ENCODE data around the gene NUDT14. TPM values are rescaled to one million over a fixed set of nuclear protein-coding genes. Genes with fewer than 3 reads are reported as not detected.

The NUDT14 gene
- total and polyA plus RNA-seq, 2 of the 4 experiments (the other 2 are of a cell fraction), result 5.6 to 9.3 TPM

DNA sequence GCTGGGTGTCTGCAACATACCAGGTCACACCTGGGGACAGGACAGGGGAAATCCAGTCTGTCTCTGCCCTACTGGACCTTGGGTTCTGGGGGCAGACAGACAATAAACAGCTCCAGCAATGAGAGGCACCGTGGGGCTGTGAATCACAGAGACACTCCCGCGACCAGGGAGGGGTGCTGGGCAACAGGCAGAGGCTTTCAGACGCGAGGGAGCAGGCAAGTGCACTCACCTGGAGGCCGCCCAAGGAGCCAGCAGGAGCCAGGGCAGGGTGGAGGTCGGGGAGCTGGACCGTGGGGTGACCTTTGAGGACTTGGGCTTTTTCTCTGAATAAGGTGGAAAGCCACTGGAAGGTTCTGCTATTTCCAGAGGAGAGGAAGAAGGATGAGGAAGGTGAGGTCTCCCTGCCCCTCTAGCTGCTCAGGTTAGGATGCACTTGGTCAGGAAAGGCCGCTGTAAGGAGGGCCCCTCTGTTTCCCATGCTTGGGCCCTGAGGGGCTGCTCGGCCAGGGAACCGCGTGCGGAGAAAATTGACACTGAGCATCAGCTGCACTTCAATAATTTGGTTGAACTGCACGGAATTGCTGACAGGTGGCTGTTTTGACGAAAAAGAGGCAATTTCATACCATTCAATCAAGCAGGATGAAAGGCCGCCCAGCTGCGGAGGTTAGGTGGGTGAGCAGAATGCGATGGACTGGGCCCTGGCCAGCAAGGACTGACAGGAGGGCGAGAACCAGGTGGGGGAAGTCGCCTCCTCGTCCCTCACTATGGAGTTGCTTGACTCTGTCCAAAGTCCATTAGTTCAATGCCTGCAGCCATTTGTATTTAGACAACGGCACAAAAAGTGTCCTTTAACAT, 54.8 kb downstream of the NUDT14 start:
- Histone ChIP-seq H3K14ac (replicated peaks; ENCODE audit: low read depth, low read length) (no peak overlapping the region), H3K79me1 (ENCODE audit: low read depth in 1 of 2, low read length in 2 of 2) (no peaks in the 10 kb centered on the region), H2BK120ac (ENCODE audit: low read depth, low read length) (no peak overlapping the region), H3K9me1 (ENCODE audit: insufficient read depth, low read length) (no peaks in the 10 kb centered on the region), H3K4me3 (ENCODE audit: insufficient read depth, low read depth, low read length) (no peak overlapping the region), H2AK9ac (replicated peaks; ENCODE audit: low read depth, low read length, poor library complexity) (no peak overlapping the region), H3K4ac (ENCODE audit: low read depth, low read length) (no peak overlapping the region), H3K4me1 (ENCODE audit: control insufficient read depth, insufficient read depth, low read length) (no peaks in the 10 kb centered on the region), H4K8ac (ENCODE audit: low read depth in 2 of 2, low read length in 2 of 2) (no peak overlapping the region), H4K91ac (ENCODE audit: insufficient read depth, low read depth, low read length) (no peak overlapping the region), H3K9me3 (ENCODE audit: control insufficient read depth, insufficient read depth, low read length) (peaks cover 13% of the 10 kb centered on the region), H2BK20ac (ENCODE audit: low read depth, low read length) (no peak overlapping the region), H3K27ac (ENCODE audit: insufficient read depth, low read length) (no peak overlapping the region), H3K23ac (ENCODE audit: low read depth, low read length) (no peak overlapping the region), H4K5ac (ENCODE audit: low read depth, low read length) (no peak overlapping the region), H2AFZ (replicated peaks; ENCODE audit: low read length, poor library complexity) (no peak overlapping the region), H2AK5ac (ENCODE audit: low read depth, low read length) (no peak overlapping the region), H2BK5ac (ENCODE audit: low read depth, low read length, poor library complexity, severe bottlenecking) (no peak overlapping the region), H3K56ac (ENCODE audit: extremely low read depth, insufficient read depth, low read length) (no peak overlapping the region), H3K18ac (ENCODE audit: low read depth, low read length) (no peak overlapping the region), H4K20me1 (ENCODE audit: insufficient read depth, low read length) (no peaks in the 10 kb centered on the region), H3K36me3 (ENCODE audit: control insufficient read depth, insufficient read depth, low read length) (no peaks in the 10 kb centered on the region), H2BK15ac (ENCODE audit: low read depth, low read length) (no peak overlapping the region), H3K27me3 (ENCODE audit: control insufficient read depth, insufficient read depth, low read length) (peaks cover 47% of the 10 kb centered on the region), H3K4me2 (ENCODE audit: low read depth, low read length) (no peak overlapping the region), H3K9ac (ENCODE audit: low read depth, low read length) (no peak overlapping the region)
- dilution Hi-C loops (cut with HindIII; ENCODE audit: low sequenced_read_pairs, unreplicated experiment) (no loop called here), in situ Hi-C loops (cut with MboI; ENCODE audit: low sequenced_read_pairs) (no loop called here), intact Hi-C loops (cut with micrococcal nuclease) (no loop called here)
- CTCF ChIA-PET, result no interaction called here
- WGBS, 2 experiments (ENCODE audit: extremely low coverage in 2 of 2, insufficient read length in 1 of 2), result 33% methylated on average over 12 of the region's 22 CpGs; no CpG with 5 or more reads in 1 of the 2 experiments
- no TSS peak for BruUV-seq (replicated peaks)
- POLR2A ChIA-PET (ENCODE audit: unreplicated experiment), result no interaction called here
- ATAC-seq (ENCODE audit: low read depth) (no peak), DNase-seq (no peak)
- TF ChIP-seq RAD21 (IDR thresholded peaks at IDR 0.05; ENCODE audit: low read length) (no peak), CEBPB (IDR thresholded peaks at IDR 0.05; ENCODE audit: low read depth, low read length) (no peak), NFE2L2 (IDR thresholded peaks at IDR 0.05; ENCODE audit: low read depth, low read length) (no peak), MAZ (IDR thresholded peaks at IDR 0.05; ENCODE audit: borderline replicate concordance, low read depth, low read length) (no peak), FOS (IDR thresholded peaks at IDR 0.05; ENCODE audit: low read depth, low read length) (no peak), POLR2A (IDR thresholded peaks at IDR 0.05; ENCODE audit: low read depth, low read length) (no peak), CHD1 (IDR thresholded peaks at IDR 0.05; ENCODE audit: low read depth, low read length) (no peak), ELK1 (IDR thresholded peaks at IDR 0.05; ENCODE audit: borderline replicate concordance, low read depth, low read length) (no peak), BHLHE40 (IDR thresholded peaks at IDR 0.05; ENCODE audit: low read depth, low read length) (no peak), MAFK (IDR thresholded peaks at IDR 0.05; ENCODE audit: low read depth, low read length) (no peak), RFX5 (IDR thresholded peaks at IDR 0.05; ENCODE audit: low read depth, low read length) (no peak), RCOR1 (IDR thresholded peaks at IDR 0.05; ENCODE audit: insufficient replicate concordance, low read length) (no peak), SMC3 (IDR thresholded peaks at IDR 0.05; ENCODE audit: low read depth, low read length) (no peak)
- TF ChIP-seq, protein P1, sequence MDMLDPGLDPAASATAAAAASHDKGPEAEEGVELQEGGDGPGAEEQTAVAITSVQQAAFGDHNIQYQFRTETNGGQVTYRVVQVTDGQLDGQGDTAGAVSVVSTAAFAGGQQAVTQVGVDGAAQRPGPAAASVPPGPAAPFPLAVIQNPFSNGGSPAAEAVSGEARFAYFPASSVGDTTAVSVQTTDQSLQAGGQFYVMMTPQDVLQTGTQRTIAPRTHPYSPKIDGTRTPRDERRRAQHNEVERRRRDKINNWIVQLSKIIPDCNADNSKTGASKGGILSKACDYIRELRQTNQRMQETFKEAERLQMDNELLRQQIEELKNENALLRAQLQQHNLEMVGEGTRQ (IDR thresholded peaks at IDR 0.05; ENCODE audit: low read depth, low read length), result no peak
